Activated CD4-positive, alpha-beta T cell treated with anti-CD3 and anti-CD28 coated beads, Interleukin-2, amount 50 U/mL, for 16 hours (primary cell): ENCODE data around the gene MBNL1.
A peak's percentile ranks its signal among the peaks of the same experiment; 100 is the strongest.
"Not testable (repeated sequence)": the region's sequence is repeated elsewhere in the genome, so short reads cannot be mapped to it uniquely, and the experiment has no call there.

ENCODE experiments used
- DNase-seq: peaks from one replicate; pipeline ENCODE4 v3.0.0-alpha.2; 2020

Gene MBNL1

DNA sequence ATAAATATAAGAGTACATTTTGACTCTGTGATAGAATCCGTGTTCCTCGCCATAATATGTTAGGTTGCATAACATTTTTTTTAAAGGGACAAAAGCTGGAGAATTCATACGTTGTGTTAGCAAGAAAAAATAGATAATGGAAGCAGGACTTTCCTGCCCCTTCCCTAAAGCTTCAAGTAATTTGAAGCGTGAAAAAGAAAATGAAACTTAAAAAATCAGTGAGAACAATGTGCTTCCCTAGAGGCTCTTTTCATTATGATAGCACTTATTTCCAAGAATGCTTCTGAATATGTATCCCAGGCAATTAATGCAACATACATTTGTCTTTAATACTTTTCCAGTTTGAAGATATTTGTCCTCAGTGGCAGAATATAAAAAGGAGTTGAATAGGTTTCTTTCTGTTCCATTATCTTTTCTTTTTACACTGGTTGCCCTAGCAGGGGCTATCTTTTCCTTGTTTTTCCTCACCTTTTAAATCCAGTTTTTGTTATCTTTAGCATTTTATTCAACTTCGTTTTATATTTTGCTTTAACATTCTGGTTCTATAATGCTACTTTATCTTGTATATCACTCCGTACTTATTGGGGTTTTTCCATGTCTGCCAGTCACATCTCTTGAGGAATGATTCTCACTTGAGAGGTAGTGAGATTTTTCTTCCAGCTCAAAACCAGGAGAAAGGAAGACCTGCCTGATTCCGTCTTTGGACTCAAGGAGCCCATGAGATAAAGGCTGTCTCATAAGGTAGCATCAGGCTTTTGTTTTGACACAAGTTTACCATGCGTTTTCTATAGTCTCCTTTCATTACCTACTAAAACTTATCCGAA is 113.8 kb downstream of the MBNL1 start:
- DNase-seq, result no peak

DNA sequence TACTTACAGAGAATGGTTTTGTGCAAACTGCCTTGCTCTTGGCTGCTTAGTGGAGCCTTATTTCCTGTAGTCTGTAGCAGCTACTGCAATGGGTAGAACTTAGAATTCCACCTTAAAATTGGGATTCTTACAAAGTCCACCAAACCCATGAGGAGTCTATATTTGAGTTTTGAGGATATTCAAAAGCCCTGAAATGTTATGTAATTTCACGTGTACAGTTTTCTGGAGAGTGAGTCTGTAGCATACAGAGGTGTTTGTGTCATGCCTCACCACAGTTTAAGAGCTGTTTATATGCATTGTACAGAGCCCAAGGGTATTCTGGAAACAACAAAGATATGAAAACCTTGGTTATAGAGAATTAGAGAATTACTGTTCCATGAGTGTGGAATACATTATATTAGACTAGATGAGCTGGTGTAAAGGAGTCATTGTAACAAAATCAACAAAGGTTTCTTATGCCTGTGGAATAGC is 114.4 kb downstream of the MBNL1 start:
- DNase-seq, result no peak

DNA sequence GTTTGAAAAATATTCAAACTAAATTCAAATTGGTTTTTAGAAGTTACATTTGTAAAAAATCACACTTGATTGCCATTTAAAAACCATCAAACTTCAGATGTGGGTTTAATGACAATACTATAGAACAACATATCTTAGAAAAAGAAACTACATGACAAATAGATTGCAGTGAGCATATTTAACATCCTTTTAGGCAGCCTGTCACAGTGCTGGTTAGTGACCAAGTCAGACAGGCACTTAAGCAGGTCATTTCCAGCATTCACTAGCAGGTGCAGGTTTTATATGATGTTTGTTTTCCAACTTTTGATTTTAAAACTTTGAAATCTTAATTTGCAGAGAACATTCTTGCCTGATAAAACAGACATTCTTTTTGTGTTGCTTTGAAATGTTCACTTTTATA is 115.7 kb downstream of the MBNL1 start:
- DNase-seq, result no peak

DNA sequence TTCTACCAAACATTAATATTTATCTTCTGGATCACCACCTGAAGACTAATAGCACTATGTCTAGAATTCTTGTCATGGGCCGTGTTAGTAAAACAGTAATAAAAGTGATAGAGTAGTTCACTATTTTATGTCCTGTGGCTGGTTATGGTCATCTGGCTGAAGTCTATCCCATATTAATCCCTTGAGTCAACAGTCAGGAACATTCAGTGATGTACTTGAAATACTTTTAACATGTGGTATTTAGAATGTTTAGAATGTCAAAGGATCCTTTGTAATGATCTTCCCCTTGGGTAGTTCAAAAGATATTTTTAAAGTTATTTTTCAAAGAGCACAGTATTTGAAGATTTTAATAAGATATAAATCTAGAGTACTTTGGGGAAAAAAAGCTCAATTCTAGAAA is 117.0 kb downstream of the MBNL1 start:
- DNase-seq, result no peak

DNA sequence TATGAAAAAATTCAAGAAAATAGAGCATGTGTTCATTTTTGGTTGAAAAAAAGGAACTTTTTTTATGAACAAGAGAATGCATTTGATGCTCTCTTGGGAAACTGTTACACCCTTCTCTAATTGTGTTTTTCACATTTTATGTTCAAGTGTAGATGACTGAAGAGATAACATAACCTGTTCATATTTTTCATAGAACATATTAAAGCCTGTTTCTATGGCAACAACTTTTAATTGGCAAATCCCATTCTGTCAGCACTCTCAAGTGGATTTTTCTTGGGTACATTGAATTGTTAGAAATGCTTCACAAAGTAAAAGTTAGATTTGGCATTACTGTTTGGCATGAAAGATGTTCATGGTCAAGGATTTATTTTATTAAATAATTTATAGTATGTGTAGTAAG is 117.5 kb downstream of the MBNL1 start:
- no peak for DNase-seq

DNA sequence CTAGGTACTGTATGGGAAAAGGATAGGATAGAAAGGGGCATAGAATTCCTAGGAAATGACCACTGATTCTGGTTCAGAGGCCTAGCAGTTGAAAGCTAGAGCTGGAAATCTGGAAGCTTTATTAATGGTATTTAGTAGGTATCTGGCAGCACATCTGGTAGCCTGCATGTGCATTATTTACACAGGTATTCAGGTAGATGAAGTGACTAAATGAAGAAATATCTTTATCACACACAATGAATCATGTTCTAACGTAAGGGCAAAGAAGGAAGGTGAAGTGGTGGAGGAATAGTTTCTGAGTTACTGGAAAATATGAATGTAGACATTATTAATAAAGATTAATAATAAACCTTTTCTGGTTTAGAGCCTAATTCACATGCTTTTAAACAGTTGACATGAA is 119.9 kb downstream of the MBNL1 start:
- no peak for DNase-seq

DNA sequence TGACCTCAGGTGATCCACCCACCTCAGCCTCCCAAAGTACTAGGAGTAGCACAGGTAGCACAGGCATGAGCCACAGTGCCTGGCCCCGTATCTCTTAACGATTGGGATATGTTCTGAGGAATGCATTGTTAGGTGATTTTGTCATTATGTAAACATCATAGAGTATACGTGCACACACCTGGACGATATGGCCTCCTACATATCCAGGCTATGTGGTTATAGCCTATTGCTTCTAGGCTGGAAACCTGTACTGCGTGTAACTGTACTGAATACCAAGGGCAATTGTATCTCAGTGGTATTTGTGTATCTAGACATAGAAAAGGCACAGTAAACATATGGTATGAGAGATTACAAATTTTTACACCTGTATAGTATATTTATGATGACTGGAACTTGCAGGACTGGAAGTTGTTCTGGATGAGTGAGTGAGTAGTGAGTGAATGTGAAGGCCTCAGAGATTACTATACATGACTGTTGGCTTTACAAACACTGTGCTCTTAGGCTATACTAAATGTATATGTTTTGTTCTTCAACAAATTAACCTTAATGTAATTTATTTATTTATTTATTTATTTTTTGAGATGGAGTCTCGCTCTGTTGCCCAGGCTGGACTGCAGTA is 120.7 kb downstream of the MBNL1 start:
- no peak for DNase-seq

DNA sequence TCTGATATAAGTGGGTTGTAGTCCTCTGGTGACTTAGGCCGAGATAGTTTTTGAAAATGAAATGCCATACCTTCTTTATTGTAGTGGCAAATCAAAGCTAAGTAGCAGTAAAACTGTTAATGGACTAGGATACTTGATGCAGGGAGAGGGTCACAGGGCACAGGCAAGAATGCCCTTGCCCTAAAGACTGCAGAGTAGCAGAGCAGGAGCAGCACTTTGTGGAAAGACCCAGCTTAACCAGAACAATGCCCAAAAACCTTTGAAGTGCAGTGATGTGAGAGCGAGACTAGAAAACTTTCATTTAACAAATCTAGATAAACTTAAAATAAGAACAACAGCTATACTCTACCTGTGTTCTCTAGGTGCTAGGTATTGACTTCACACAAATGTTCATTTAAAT is 121.9 kb downstream of the MBNL1 start:
- no peak for DNase-seq

DNA sequence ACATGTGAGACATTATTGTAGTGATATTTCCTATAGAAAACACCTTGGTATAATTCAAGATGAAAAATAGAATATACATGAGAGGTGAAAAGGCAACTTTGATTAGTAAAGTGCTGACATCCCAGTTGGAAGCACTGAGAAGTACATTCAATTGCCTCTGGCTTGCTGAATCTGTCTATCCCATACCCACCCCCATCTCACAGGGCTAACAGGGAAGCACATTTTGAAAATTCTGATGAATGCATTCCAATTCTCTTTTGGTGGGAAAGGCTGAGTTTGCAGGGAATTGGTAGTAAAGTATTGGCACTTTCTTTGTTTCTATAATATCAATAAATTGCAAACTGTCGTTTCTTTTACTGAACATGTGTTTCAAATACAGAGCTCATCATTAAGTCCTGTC is 122.9 kb downstream of the MBNL1 start:
- DNase-seq, result no peak

DNA sequence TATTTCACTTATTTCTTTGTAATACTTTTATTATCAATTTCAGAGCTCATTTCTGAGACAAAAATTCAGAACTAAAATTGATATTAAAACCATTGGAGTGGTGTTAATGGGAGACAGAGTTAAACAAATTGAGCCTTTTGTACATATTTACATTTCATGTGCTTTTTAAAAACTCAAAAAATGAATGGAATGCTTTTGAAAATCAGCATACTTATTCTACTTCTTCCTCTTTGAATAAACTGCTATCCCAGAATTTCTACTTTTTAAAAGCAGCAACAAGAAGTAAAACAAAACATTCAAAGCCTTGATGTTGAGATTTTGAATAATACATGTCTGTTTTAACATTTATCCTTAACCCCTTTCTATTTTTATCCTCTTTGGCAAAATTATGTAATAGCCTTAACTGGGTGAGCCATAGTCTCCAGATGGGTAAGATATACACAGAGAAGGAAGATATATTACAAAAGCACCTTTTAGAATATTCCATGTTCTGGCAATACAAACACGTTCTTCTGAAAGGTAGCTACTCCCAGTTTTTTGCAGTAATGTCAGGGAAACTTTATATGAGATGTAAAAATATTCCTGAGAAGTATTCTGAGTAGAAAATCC is 123.6 kb downstream of the MBNL1 start:
- no peak for DNase-seq

DNA sequence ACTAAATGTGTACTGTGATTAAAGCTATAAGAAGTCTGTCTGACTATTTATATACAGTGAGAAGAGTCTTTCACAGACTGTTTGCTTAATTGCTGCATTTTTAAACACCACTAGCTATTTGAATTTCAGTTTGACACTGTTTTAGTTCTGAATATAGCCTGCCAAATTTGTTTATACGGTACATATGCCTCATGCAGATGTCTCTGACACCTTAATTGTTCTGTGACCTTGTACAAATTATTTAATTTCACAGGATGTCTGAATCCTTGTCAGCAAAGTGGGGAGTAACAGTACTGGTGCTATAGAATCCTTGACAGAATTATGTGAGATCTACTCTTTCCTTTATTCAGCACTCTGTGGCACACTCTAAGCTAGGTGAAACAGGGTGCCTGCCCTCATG is 125.5 kb downstream of the MBNL1 start:
- DNase-seq, result no peak

DNA sequence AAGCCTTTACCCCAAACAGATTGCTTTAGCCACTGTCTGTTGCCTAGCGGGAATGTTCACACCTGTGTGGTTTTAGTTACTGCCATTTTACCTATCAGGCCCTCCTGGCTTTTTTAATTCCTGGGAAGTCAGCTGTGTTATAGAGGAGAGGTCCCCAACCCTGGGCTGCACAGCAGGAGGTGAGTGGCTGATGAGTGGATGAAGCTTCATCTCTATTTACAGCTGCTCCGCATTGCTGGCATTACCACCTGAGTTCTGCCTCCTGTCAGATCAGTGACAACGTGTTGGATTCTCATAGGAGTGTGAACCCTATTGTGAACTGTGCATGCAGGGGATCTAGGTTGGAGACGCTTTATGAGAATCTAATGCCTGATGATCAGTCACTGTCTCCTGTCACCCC is 127.0 kb downstream of the MBNL1 start:
- DNase-seq, result no peak

DNA sequence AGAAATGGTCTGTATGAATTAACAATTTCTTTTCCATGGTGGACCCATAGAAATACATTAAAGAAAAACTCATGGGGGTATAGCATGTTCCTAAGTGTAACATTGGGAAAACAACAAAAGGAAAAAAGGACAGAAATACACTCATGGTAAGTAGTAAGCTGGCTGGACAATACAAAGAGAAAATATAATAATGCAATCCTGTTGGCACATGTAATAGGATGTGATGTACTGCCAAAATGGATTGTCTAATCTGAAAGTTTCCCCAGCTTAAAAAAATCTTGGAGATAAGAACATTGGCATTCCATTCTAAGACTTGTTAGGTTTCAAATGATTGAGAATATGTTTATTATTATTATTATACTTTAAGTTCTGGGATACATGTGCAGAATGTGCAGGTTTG is 128.1 kb downstream of the MBNL1 start:
- DNase-seq, result no peak

DNA sequence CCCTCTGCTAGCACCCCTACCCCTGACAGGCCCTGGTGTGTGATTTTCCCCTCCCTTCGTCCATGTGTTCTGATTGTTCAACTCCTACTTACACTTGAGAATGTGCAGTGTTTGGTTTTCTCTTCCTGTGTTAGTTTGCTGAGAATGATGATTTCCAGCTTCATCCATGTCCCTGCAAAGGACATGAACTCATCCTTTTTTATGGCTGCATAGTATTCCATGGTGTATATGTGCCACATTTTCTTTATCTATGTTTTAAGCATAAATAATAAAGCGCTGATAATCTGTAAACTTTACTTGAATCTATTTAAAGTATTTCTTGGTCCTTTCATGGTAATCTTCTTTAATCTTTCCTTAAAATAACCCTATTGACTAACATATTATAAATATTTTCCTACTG is 128.6 kb downstream of the MBNL1 start:
- not testable (repeated sequence) for DNase-seq

DNA sequence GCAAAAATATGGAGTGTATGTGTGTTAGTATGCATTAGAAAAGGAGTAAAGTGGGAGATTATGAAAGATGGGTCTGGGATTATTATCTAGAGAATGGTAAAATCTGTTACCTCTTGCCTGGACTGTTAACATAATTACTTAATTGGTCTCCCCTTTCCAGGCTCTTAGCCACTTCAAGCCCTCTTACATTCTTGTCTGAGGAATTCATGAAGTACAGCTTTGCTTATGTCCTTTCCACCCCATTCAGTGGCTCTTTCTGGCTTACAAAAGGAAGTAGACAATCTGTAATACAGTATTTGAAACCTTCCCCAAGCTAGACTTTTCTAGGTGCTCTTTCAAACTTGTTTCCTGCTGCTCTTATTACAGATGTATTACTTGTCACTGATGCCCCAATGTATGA is 129.8 kb downstream of the MBNL1 start:
- DNase-seq, result no peak

DNA sequence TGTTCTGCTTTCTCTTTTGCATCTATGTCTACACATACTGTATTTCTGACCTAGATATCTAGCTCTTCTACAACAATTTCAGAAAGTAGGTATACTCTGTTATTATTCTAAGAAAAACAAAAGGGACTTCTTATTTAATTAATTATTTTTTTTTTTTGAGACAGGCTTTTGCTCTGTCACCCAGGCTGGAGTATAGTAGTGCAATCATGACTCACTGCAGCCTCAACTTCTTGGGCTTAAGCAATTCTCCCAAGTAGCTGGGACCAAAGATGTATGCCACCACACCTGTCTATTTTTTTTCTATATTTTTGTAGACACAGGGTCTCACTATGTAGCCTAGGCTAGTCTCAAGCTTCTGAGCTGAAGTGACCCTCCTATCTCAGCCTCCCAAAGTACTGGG is 130.6 kb downstream of the MBNL1 start:
- DNase-seq, result no peak

DNA sequence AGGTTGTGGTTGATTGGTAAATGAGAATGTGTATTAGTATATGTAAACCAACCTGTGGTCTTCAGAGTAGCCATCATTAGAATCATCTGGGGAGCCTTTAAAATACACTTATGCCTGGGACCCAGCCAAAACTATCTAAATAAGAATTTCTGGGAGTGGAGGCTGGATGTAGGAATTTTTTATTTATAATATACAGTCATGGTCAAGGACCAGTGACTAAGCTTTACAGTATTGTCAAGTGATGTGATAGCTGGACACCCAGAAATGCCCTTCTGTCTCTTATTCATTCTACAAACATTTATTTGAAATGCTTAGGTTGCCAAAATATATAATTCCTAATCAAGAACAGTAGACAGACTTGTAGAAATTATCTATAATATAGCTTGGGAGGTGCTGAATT is 132.2 kb downstream of the MBNL1 start:
- no peak for DNase-seq

DNA sequence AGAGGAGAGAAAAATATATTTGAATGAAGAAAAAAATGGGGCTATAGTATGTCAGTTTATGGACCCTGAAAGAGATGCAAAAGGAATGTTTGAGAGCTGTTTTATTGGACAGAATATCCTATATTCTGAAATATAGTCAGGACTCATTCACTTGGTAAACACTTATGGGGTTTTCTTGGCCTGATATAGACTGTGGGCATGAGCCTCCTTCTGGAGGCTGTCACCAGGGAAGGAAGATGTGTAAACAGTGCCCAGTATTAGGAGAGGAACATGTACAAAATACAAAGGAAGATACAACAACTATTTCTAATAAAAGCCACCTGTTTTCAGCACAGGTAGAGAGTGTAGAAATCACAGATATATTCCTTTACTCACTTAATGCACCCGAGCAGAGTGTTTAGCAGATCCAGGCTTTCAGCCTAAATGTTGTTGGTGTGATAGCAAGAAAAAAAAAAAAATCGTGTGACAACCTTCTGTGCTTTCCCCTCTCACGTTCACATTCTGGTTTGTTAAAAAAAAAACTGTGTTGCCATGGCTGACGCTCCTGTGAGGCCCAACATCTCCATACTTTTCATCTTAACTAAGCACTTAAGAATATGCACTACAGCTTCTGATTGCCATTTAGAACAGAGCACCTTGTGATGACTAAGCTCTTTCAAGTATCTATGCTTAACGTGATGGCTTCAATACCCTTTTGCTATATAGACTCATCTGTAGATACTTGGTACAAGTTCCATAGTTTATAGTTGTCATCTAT is 134.1 kb downstream of the MBNL1 start:
- peak; percentile 27 for DNase-seq

DNA sequence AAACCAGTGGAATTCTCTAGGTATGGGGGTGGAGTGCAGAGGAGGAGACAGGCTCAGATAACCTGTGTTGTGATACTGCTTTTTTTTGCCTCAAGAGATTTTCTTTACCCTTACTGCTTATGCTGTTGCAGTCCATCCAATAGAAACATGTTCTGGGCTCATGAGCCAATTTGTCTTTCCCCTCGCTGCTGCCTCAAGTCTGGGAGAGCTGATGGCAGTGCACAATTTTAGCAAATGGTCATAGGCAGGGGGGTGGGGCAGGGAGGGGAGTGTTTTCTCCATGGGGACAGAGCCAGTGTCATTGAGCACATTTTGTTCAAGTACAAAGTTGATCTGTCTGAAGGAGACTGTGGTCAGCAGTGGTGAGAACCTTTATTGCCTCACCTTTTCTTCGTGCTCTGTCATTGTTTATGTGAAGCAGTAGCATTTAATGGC is 134.9 kb downstream of the MBNL1 start:
- DNase-seq, result no peak

DNA sequence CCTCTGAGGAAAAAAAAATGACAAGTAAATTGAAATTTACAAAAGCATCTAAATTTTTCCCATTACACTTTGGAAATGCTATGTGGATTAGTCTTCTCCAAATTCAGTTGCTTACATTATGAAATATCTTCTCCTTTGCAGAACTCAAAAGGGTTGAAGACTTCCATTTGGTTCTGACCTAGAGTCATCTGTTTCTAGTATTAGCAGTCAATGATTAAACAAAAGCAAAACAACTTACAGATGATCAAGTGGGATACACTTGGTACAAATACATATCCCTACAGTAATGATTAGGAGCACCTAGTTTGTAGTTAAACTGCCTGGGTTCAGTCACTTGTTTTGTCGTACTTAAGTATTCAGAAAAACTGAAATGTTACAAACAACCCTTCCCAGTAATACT is 136.2 kb downstream of the MBNL1 start:
- no peak for DNase-seq

DNA sequence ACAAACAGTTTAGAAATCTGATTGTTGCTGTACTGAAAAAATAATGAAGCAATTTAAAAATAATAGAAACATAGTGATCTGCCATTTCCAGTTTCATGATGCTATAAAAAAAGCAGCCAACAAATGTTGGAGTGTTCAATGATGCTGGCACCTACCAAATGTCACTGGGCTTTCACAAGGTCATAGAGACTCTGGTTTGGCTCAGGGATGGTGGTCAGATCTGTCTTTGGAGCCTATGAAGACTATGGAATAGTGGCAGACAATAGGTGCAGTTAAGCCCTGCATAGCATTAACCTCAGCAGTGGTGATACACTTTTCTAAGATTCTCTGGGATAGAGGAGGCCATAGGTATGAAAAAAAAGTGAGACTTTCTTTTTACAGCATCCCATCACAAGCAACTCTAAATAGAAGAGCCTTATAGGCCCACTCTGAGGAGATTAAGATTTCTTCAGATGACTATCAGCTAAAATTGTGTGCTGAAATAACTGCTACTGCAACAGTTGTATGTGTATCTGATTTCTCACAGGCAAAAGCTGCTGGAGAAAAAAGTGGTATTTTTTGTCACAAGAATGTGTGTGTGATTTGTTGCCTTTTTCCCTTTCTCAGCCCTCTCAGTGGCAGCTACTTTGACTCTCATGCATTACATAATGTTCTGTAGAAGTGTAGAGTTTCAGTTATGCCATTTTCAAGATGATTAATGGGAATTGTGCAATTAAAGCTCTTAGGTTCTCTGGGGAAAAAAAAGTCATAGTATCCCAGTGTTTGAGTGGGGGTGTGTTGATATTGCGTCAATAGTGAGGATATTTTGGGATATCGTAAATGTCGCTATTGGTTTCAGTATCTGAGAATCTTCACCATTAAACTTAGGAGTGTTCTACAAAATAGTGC is 137.4 kb downstream of the MBNL1 start:
- DNase-seq, result no peak

DNA sequence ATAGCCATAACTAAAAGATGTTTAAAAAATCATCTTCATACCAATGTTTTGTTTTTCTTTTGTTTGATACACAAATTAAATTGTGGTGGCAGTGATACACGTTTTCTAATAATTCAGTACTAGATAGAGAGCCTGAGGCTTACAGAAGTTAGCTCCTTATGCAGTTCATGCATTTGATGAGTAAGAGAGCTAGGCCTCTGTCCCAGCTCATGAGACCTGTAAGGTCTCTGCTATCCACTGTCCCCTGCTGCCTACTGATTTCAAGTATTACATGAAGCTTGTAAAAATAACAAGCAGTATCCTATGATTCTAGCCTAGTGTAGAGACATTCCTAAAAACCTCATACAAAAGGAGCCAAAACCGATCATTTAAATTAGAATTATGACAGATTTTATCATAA is 144.5 kb downstream of the MBNL1 start:
- no peak for DNase-seq
